ENCODE measurements around the gene RBFOX1.

Gene RBFOX1

DNA sequence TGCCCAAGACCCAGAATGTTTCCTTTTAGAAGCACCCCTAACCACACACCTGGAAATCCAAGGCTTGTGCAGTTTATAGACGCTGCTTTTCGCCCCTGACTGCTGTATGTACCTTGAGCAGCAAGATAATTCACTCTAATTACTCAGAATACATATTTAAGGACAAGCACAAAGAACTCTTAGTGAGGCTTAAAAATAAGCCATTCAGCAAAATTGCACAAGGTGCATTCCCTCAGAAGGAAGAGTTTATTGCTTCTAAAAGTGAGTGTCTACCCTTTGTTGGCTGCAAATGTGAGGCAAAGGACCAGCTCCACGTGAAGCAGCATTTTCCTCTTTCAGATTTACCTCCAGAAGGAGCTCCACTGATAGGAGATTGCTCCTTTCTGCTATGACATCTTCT is 208.4 kb downstream of the RBFOX1 start:
- Histone ChIP-seq H4K20me1 (ENCODE audit: insufficient read depth, low read length, poor library complexity, severe bottlenecking) (no peaks in the 10 kb centered on the region), H3K9ac (ENCODE audit: low read depth, low read length, poor library complexity, severe bottlenecking) (no peak overlapping the region), H3K27me3 (ENCODE audit: insufficient read depth, low read length, poor library complexity, severe bottlenecking) (no peaks in the 10 kb centered on the region), H3K9me2 (replicated peaks; ENCODE audit: low read depth, low read length) (no peaks in the 10 kb centered on the region), H3K79me2 (ENCODE audit: insufficient read depth, low read length) (no peaks in the 10 kb centered on the region), H3K4me1 (ENCODE audit: insufficient read depth, low read length, poor library complexity, severe bottlenecking) (no peaks in the 10 kb centered on the region), H2AFZ (ENCODE audit: low read length) (no peak overlapping the region), H3K4me3 (ENCODE audit: low read length, poor library complexity, severe bottlenecking) (no peak overlapping the region), H3F3A (ENCODE audit: low read depth) (no peaks in the 10 kb centered on the region), H3K9me3 (ENCODE audit: insufficient read depth, low read depth, low read length) (no peaks in the 10 kb centered on the region), H3K36me3 (ENCODE audit: insufficient read depth, low read length) (no peaks in the 10 kb centered on the region), H3K4me2 (ENCODE audit: low read depth, low read length, poor library complexity, severe bottlenecking) (no peak overlapping the region)
- TF ChIP-seq, protein P1, sequence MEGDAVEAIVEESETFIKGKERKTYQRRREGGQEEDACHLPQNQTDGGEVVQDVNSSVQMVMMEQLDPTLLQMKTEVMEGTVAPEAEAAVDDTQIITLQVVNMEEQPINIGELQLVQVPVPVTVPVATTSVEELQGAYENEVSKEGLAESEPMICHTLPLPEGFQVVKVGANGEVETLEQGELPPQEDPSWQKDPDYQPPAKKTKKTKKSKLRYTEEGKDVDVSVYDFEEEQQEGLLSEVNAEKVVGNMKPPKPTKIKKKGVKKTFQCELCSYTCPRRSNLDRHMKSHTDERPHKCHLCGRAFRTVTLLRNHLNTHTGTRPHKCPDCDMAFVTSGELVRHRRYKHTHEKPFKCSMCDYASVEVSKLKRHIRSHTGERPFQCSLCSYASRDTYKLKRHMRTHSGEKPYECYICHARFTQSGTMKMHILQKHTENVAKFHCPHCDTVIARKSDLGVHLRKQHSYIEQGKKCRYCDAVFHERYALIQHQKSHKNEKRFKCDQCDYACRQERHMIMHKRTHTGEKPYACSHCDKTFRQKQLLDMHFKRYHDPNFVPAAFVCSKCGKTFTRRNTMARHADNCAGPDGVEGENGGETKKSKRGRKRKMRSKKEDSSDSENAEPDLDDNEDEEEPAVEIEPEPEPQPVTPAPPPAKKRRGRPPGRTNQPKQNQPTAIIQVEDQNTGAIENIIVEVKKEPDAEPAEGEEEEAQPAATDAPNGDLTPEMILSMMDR (conservative IDR thresholded peaks at IDR 0.05; ENCODE audit: low read length) = no peak
- no peak for TF ChIP-seq EZH2phosphoT487 (IDR thresholded peaks at IDR 0.05; ENCODE audit: borderline replicate concordance)

DNA sequence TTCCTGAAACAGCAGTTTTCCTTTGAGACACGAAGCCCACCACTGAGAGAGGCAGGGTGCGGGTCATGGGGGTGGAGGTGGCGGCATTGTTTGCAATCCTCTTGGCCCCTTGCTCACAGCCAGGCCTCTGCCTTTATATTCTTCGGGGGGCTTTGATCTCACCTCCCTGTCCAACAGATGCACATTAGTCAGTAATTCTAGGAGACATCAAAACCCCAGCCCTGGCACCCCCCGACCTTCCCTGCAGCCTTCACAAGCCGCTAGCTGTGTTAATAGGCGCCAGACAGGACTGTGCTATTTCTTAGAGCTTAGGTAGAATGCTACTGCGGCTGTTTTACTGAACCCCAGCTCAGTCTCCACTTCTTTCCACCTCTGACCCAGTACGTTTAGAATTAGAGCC is 212.6 kb downstream of the RBFOX1 start:
- Histone ChIP-seq H4K20me1 (ENCODE audit: insufficient read depth, low read length, poor library complexity, severe bottlenecking) (no peaks in the 10 kb centered on the region), H2AFZ (ENCODE audit: low read length) (no peak overlapping the region), H3K4me3 (ENCODE audit: low read length, poor library complexity, severe bottlenecking) (no peak overlapping the region), H3K9me3 (ENCODE audit: insufficient read depth, low read depth, low read length) (no peaks in the 10 kb centered on the region), H3K79me2 (ENCODE audit: insufficient read depth, low read length) (no peaks in the 10 kb centered on the region), H3K4me1 (ENCODE audit: insufficient read depth, low read length, poor library complexity, severe bottlenecking) (no peaks in the 10 kb centered on the region), H3K36me3 (ENCODE audit: insufficient read depth, low read length) (no peaks in the 10 kb centered on the region), H3K9ac (ENCODE audit: low read depth, low read length, poor library complexity, severe bottlenecking) (no peak overlapping the region), H3K27me3 (ENCODE audit: insufficient read depth, low read length, poor library complexity, severe bottlenecking) (no peaks in the 10 kb centered on the region), H3K9me2 (replicated peaks; ENCODE audit: low read depth, low read length) (no peaks in the 10 kb centered on the region), H3K4me2 (ENCODE audit: low read depth, low read length, poor library complexity, severe bottlenecking) (no peak overlapping the region), H3F3A (ENCODE audit: low read depth) (no peaks in the 10 kb centered on the region)
- TF ChIP-seq, protein P1 (conservative IDR thresholded peaks at IDR 0.05; ENCODE audit: low read length) = no peak
- no peak for TF ChIP-seq EZH2phosphoT487 (IDR thresholded peaks at IDR 0.05; ENCODE audit: borderline replicate concordance)

DNA sequence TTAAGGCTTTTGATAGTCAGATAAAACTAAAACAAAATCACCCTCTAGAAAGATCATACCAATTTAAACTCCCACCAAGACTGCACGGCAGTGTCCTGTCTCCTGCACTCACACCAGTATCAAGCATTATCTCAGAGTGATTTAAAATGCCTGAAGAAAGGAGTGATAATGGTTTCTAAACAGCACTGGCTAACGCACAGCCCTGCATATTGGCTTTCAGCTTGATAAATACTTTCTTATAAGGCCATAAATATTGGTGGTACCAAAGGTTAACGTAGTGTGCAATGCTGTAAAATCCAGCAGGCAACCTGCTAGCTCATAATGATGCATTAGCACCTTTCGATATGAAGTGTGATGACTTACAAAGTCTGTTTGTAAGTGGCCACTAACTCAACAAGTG is 214.3 kb downstream of the RBFOX1 start:
- Histone ChIP-seq H3K9me3 (ENCODE audit: insufficient read depth, low read depth, low read length) (no peaks in the 10 kb centered on the region), H3K36me3 (ENCODE audit: insufficient read depth, low read length) (no peaks in the 10 kb centered on the region), H4K20me1 (ENCODE audit: insufficient read depth, low read length, poor library complexity, severe bottlenecking) (no peaks in the 10 kb centered on the region), H3K9me2 (replicated peaks; ENCODE audit: low read depth, low read length) (no peaks in the 10 kb centered on the region), H3K27me3 (ENCODE audit: insufficient read depth, low read length, poor library complexity, severe bottlenecking) (no peaks in the 10 kb centered on the region), H3K9ac (ENCODE audit: low read depth, low read length, poor library complexity, severe bottlenecking) (no peak overlapping the region), H3K4me1 (ENCODE audit: insufficient read depth, low read length, poor library complexity, severe bottlenecking) (no peaks in the 10 kb centered on the region), H3K79me2 (ENCODE audit: insufficient read depth, low read length) (no peaks in the 10 kb centered on the region), H3K4me3 (ENCODE audit: low read length, poor library complexity, severe bottlenecking) (no peak overlapping the region), H3F3A (ENCODE audit: low read depth) (no peaks in the 10 kb centered on the region), H2AFZ (ENCODE audit: low read length) (no peak overlapping the region), H3K4me2 (ENCODE audit: low read depth, low read length, poor library complexity, severe bottlenecking) (no peak overlapping the region)
- TF ChIP-seq, protein P1 (conservative IDR thresholded peaks at IDR 0.05; ENCODE audit: low read length) = no peak
- TF ChIP-seq EZH2phosphoT487 (IDR thresholded peaks at IDR 0.05; ENCODE audit: borderline replicate concordance) = no peak
